ENCODE results near the gene SYK.

DNA sequence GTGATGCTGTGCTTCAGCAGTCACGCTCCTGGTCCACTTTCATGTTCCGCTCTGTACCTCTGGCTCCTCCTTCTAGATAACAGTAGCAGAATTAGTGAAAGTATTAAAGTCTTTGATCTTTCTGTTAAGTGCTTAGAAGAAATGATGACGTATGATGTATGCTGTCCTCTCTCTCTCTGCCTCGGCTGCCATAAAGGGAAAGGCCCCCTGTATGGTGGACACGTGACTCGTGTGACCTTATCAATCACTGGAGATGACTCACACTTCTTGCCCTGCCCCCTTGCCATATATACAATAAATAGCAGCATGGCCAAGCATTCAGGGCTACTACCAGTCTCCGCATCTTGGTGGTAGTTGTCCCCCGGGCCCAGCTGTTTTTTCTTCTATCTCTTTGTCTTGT is 100.3 kb downstream of the SYK start:
- TF ChIP-seq POLR2A (IDR thresholded peaks at IDR 0.05) (no peak), POLR2AphosphoS5 (IDR thresholded peaks at IDR 0.05) (no peak), EP300 (IDR thresholded peaks at IDR 0.05) (no peak)
- TF ChIP-seq, protein P1, sequence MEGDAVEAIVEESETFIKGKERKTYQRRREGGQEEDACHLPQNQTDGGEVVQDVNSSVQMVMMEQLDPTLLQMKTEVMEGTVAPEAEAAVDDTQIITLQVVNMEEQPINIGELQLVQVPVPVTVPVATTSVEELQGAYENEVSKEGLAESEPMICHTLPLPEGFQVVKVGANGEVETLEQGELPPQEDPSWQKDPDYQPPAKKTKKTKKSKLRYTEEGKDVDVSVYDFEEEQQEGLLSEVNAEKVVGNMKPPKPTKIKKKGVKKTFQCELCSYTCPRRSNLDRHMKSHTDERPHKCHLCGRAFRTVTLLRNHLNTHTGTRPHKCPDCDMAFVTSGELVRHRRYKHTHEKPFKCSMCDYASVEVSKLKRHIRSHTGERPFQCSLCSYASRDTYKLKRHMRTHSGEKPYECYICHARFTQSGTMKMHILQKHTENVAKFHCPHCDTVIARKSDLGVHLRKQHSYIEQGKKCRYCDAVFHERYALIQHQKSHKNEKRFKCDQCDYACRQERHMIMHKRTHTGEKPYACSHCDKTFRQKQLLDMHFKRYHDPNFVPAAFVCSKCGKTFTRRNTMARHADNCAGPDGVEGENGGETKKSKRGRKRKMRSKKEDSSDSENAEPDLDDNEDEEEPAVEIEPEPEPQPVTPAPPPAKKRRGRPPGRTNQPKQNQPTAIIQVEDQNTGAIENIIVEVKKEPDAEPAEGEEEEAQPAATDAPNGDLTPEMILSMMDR (IDR thresholded peaks at IDR 0.05), result no peak

Data from stomach (tissue), 4 donors.